GM23248 (cell line): Measurements from ENCODE around the gene PACC1. TPM values are rescaled to one million over a fixed set of nuclear protein-coding genes. Genes with fewer than 3 reads are reported as not detected.

Experiments
- DNase-seq: peaks from one replicate; pipeline ENCODE4 v3.0.0-alpha.2; 2015
- H2AFZ ChIP-seq: fragments of 200-600 bp; sonication (generic); 2 replicates; pipeline ENCODE4 v1.6.1; 2016; ENCODE audit warnings: antibody characterized with exemption
- H3F3A ChIP-seq: fragments of 200-600 bp; sonication (generic); 2 replicates; pipeline ENCODE4 v1.6.1; 2016; ENCODE audit warnings: mild to moderate bottlenecking, antibody characterized with exemption, mixed run types; ENCODE audit not compliant: insufficient read depth
- H3K27ac ChIP-seq: fragments of 200-600 bp; sonication (generic); 2 replicates; pipeline ENCODE4 v1.5.1; 2016; ENCODE audit warnings: mild to moderate bottlenecking
- H3K27me3 ChIP-seq: fragments of 200-600 bp; sonication (generic); replicated peaks from 2 replicates; pipeline ENCODE4 v1.6.1; 2016; ENCODE audit warnings: mild to moderate bottlenecking; ENCODE audit not compliant: insufficient read depth
- H3K36me3 ChIP-seq: fragments of 200-600 bp; sonication (generic); 2 replicates; pipeline ENCODE4 v1.6.1; 2016; ENCODE audit warnings: low read depth, mild to moderate bottlenecking
- H3K4me1 ChIP-seq: fragments of 200-600 bp; sonication (generic); 2 replicates; pipeline ENCODE4 v1.6.1; 2016; ENCODE audit warnings: mild to moderate bottlenecking; ENCODE audit not compliant: insufficient read depth
- H3K4me2 ChIP-seq: fragments of 200-600 bp; sonication (generic); one replicate; pipeline ENCODE4 v1.6.1; 2016; ENCODE audit warnings: mild to moderate bottlenecking; ENCODE audit not compliant: unreplicated experiment
- H3K4me3 ChIP-seq: fragments of 200-600 bp; sonication (generic); 2 replicates; pipeline ENCODE4 v1.5.1; 2016; ENCODE audit warnings: mild to moderate bottlenecking
- H3K79me2 ChIP-seq: fragments of 200-600 bp; sonication (generic); 2 replicates; pipeline ENCODE4 v1.6.1; 2016; ENCODE audit warnings: mild to moderate bottlenecking; ENCODE audit not compliant: insufficient read depth
- H3K9ac ChIP-seq: fragments of 200-600 bp; sonication (generic); 2 replicates; pipeline ENCODE4 v1.6.1; 2016; ENCODE audit warnings: mild to moderate bottlenecking
- H3K9me2 ChIP-seq: fragments of 200-600 bp; sonication (generic); 2 replicates; pipeline ENCODE4 v1.6.1; 2016; ENCODE audit warnings: mixed run types, mild to moderate bottlenecking, moderate library complexity; ENCODE audit not compliant: insufficient read depth
- H3K9me3 ChIP-seq: fragments of 200-600 bp; sonication (generic); one replicate; pipeline ENCODE4 v1.6.1; 2017; ENCODE audit warnings: low read depth
- H4K20me1 ChIP-seq: fragments of 200-600 bp; sonication (generic); 2 replicates; pipeline ENCODE4 v1.6.0; 2016; ENCODE audit not compliant: insufficient read depth
- EZH2 ChIP-seq: fragments of 200-600 bp; sonication (generic); IDR thresholded peaks from 2 replicates; pipeline ENCODE4 v1.6.1; 2018; ENCODE audit warnings: antibody characterized with exemption, mild to moderate bottlenecking; ENCODE audit not compliant: insufficient read depth, poor library complexity, severe bottlenecking
- EZH2phosphoT487 ChIP-seq: fragments of 200-600 bp; sonication (generic); IDR thresholded peaks from 2 replicates; pipeline ENCODE4 v1.6.1; 2018; ENCODE audit warnings: antibody characterized with exemption, moderate library complexity, mild to moderate bottlenecking, low read depth; ENCODE audit not compliant: insufficient read depth
- WGBS, 2 experiments: methylation state at CpG; one replicate each; pipeline ENCODE4 v1.1.6; 2015 to 2017; ENCODE audit warnings: low lambda C conversion rate in 2 of 2, low coverage in 1 of 2; ENCODE audit errors: missing lambda C conversion rate in 2 of 2; 5-methylcytosine and 5-hydroxymethylcytosine counted together
- in situ Hi-C: fragments of 300-500 bp; cut with MboI; formaldehyde crosslinking; loops from 2 replicates; pipeline ENCODE4 v1.15.0; 2020
- polyA plus RNA-seq: library from polyadenylated mRNA; unstranded; fragments of >200 nt; fragmentation: Nextera tagmentation; extraction: Ambion mirVana; gene quantifications from 2 replicates; pipeline ENCODE4 v1.2.1, GENCODE V29; 2016
- total RNA-seq: library from RNA; depleted of rRNA; stranded (reverse); fragments of >200 nt; shearing (Covaris generic); gene quantifications from 2 replicates; pipeline ENCODE4 v1.2.3, GENCODE V29; 2014

PACC1 gene
- total and polyA plus RNA-seq, 2 experiments from 2014 or later, result 5.4 to 6.9 TPM

DNA sequence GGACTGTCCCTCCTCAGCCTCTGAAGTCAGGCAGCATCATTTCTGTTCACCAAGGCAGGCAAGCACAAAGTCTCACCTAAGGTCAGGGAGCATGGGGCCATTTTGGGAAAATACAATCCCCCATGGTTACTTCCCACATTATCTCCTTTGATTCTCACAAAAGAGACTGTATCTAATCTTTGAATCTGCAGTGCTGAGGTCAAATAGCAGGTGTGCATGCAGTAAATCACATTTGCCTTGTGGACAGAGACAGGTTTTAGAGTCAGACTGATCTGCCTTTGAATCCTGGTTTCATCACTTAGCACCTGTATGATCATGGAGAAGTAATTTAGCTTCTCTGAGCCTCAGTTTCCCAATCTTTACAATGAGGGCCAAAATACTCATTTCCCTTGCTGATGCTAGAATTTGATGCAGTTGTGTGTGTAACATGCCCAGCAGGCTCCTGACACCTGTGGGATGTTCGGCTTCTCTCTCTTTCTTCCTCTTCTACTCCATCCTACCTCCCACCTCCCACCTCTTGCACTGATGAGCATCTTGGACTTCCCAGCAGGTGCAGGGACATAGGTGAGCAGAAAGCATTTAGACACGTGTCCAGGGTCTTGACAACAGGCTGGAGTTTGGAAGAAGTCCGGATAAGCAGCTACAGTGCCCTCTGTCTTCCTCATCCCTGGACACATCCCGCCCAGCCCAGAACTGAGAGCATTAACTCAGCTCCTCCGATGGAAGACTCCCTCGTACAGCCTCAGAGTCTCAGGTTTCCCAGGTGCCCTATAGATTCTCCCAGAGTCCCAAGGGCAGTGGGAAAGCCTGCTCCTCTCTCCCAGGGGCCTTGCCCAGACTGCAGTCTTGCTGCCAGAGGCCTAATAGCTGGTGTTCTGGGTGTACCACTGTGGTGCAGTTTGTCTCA lies 37.0 kb upstream of the PACC1 start:
- H3K9me2 ChIP-seq, result no peaks in the 10 kb centered on the region
- WGBS, 2 experiments, result 74 to 88% methylated on average over 6 of the region's 6 CpGs
- DNase-seq, result no peak
- H3K4me3 ChIP-seq, result no peak overlapping the region
- H3K9me3 ChIP-seq, result no peaks in the 10 kb centered on the region
- H4K20me1 ChIP-seq, result no peaks in the 10 kb centered on the region
- H3K4me2 ChIP-seq, result no peak overlapping the region
- no peaks in the 10 kb centered on the region for H3K79me2 ChIP-seq
- TF ChIP-seq EZH2phosphoT487, result no peak
- no peak for TF ChIP-seq EZH2
- H3K27me3 ChIP-seq, result no peaks in the 10 kb centered on the region
- in situ Hi-C loops, result loop anchor here (10.0 to 25.0 kb wide), 3 partner anchors 387 to 767 kb away; no protein-coding TSS in a partner anchor
- peaks cover 4% of the 10 kb centered on the region; the same call in 1 of the 2 replicates for H3K4me1 ChIP-seq
- no peak overlapping the region for H2AFZ ChIP-seq
- H3F3A ChIP-seq, result no peaks in the 10 kb centered on the region
- H3K27ac ChIP-seq, result no peak overlapping the region
- H3K36me3 ChIP-seq, result no peaks in the 10 kb centered on the region
- H3K9ac ChIP-seq, result no peak overlapping the region

DNA sequence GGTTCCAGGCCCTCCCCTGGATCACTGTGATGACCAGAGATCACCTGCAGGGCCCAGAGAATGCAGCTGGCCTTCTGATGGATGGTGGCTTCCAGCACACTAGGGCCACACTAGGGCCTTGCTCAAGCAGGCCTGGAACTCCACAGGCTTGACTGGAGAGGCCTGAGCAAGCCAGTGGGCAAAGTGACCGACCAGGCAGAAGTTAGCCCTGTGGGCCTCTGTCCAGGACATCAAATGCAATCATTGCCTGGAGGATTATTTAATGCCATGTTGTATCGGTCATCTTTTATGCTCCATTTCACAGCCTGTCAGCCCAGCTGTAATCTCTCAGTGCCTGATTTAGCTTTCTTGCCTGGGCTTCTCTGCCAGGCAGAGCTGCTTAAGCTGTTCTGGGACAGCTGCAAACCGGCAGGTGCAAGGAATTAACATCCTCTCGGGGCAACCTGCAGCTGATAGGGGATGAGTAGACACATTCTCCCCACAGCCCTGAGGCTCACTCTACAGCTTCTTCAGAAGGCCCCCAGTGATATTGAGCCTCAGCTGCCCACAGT lies 35.7 kb upstream of the PACC1 start:
- H3K79me2 ChIP-seq, result no peaks in the 10 kb centered on the region
- no peaks in the 10 kb centered on the region for H3K9me2 ChIP-seq
- peaks cover 4% of the 10 kb centered on the region; the same call in 1 of the 2 replicates for H3K4me1 ChIP-seq
- H3K4me2 ChIP-seq, result no peak overlapping the region
- no peaks in the 10 kb centered on the region for H3K36me3 ChIP-seq
- no peak overlapping the region for H2AFZ ChIP-seq
- H3K27ac ChIP-seq, result no peak overlapping the region
- no peak for TF ChIP-seq EZH2phosphoT487
- no peak for TF ChIP-seq EZH2
- WGBS, 2 experiments, result 57 to 77% methylated on average over 4 of the region's 4 CpGs
- no peak for DNase-seq
- no peak overlapping the region for H3K9ac ChIP-seq
- H3K27me3 ChIP-seq, result no peaks in the 10 kb centered on the region
- no peaks in the 10 kb centered on the region for H3K9me3 ChIP-seq
- no peaks in the 10 kb centered on the region for H3F3A ChIP-seq
- in situ Hi-C loops, result loop anchor here (10.0 to 25.0 kb wide), 3 partner anchors 386 to 766 kb away; no protein-coding TSS in a partner anchor
- H4K20me1 ChIP-seq, result no peaks in the 10 kb centered on the region
- no peak overlapping the region for H3K4me3 ChIP-seq

DNA sequence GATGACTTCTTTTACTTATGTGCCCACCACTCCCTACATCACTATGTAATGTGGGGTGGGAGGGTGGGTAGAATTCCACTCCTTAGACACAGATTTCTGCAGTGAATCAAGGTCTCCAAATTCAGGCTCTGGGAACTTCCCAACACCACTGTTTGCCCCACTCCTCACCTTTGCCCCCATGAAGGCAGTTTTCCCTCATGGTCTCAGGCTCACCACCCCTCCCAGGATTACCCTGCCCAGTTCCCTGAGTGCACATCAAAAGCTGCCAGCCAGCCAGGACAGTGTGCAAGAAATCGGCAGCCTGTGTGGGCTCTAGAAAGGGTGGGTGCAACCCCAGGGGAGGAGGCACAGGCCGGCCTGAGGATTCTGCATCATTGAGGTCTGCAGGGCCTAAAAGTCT lies 32.8 kb upstream of the PACC1 start:
- Histone ChIP-seq H2AFZ (no peak overlapping the region), H3K79me2 (0 out of 2 replicates have a peak, but pooled peaks cover under 1% of the 10 kb centered on the region), H3K27ac (no peak overlapping the region), H3K36me3 (no peaks in the 10 kb centered on the region; the same call in 1 of the 2 replicates), H3K4me1 (peaks cover 2% of the 10 kb centered on the region; the same call in 1 of the 2 replicates), H3F3A (no peaks in the 10 kb centered on the region), H3K9me3 (no peaks in the 10 kb centered on the region), H3K9ac (no peak overlapping the region), H4K20me1 (no peaks in the 10 kb centered on the region), H3K9me2 (no peaks in the 10 kb centered on the region), H3K4me3 (no peak overlapping the region), H3K4me2 (no peak overlapping the region), H3K27me3 (no peaks in the 10 kb centered on the region)
- TF ChIP-seq EZH2 (no peak), EZH2phosphoT487 (no peak)
- DNase-seq, result no peak
- 76 to 82% methylated on average over 2 of the region's 2 CpGs for WGBS, 2 experiments
- in situ Hi-C loops, result no loop called here

- no peaks in the 10 kb centered on the region; the same call in 1 of the 2 replicates for H3K36me3 ChIP-seq
- in situ Hi-C loops, result no loop called here
- WGBS, 2 experiments, result 71 to 80% methylated on average over 8 of the region's 8 CpGs
- H3K27me3 ChIP-seq, result no peaks in the 10 kb centered on the region
- no peak for TF ChIP-seq EZH2phosphoT487
- TF ChIP-seq EZH2, result no peak
- no peak overlapping the region for H3K4me2 ChIP-seq
- H3K4me3 ChIP-seq, result no peak overlapping the region
- no peak overlapping the region for H3K27ac ChIP-seq
- H4K20me1 ChIP-seq, result no peaks in the 10 kb centered on the region
- no peaks in the 10 kb centered on the region for H3K9me2 ChIP-seq
- no peak overlapping the region for H2AFZ ChIP-seq
- H3F3A ChIP-seq, result no peaks in the 10 kb centered on the region
- H3K9me3 ChIP-seq, result no peaks in the 10 kb centered on the region
- H3K9ac ChIP-seq, result no peak overlapping the region
- H3K79me2 ChIP-seq, result 0 out of 2 replicates have a peak, but pooled peaks cover 4% of the 10 kb centered on the region
- no peaks in the 10 kb centered on the region for H3K4me1 ChIP-seq
- DNase-seq, result no peak
Measured at GRCh38 chr1:212446333-212446732, 31.6 kb upstream of the PACC1 start.
